GM18520 (cell line): ENCODE results near the gene CEMIP2.
"Not testable (repeated sequence)": the region's sequence is repeated elsewhere in the genome, so short reads cannot be mapped to it uniquely, and the experiment has no call there.

ENCODE experiments used
- ATAC-seq: cut with Tn5 transposase; IDR thresholded peaks from one replicate; pipeline ENCODE4 v1.9.1; 2021; ENCODE audit not compliant: unreplicated experiment

Gene CEMIP2

DNA sequence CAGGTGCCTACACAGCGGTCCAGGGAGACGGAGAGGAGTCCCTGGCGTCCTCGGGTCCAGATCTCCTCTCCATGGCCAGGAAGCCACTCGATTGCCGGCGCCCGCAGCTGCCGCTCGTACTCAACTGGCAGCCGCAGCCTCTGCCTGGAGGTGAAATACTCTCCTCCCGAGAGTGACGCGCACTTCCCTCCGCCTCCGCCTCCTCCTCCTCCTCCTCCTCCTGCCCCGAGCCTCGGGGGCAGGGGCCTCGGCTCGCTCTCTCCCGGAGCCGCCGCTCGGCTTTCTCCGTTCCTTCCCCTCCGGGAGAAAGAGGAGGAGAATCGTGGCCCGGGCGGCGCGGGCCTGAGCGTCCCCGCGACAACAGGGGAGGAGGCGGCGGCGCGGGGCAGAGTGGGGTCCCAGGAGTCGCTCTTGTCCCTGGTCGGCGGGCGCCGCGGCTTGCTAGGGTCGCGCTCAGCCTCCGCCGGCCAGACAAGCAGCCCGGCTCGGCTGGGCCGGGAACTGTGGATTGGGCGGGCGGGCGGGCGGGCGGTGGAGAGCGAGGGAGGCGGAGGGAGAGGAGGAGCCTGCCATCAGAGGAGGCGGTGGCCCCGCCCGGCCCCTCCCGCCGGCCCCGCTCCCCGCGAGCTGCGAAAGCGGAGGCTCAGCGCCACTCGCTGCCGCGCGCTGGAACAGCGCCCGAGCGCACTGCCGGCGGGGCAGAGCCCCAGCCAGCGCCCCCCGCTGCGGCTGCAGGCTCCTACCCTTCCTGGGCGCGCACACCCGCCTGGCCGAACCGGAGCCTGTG lies at the start of gene CEMIP2:
Gene CEMIP2, minus strand, starts transcription at position 126 of the 787 bp plus-strand sequence. CDS start 18,140 bp downstream, outside the sequence.
- peak; percentile 50 for ATAC-seq

GRCh38 chr9:71816916-71817451 lies 48.7 kb upstream of the CEMIP2 start:
- ATAC-seq: no peak

GRCh38 chr9:71814815-71815214 lies 46.5 kb upstream of the CEMIP2 start:
- ATAC-seq: no peak

DNA sequence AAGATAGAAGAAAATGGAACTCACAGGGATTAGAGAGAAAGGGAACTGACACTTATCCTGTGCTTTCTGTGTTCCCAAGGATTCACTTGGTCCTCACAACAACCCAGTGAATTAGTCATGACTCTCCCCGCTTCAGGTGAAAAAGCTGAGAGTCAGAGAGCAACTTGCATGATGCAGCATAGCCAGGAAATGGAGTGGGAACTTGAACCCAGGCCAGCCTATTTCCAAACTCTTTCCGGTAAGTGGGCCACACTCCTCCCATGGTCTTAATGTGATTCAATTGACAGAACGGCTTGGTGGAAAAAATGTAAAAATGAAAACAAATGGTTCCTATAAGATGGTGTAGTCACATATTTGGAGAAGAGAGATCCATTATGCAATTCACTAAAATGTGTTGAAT lies 45.9 kb upstream of the CEMIP2 start:
- no peak for ATAC-seq

DNA sequence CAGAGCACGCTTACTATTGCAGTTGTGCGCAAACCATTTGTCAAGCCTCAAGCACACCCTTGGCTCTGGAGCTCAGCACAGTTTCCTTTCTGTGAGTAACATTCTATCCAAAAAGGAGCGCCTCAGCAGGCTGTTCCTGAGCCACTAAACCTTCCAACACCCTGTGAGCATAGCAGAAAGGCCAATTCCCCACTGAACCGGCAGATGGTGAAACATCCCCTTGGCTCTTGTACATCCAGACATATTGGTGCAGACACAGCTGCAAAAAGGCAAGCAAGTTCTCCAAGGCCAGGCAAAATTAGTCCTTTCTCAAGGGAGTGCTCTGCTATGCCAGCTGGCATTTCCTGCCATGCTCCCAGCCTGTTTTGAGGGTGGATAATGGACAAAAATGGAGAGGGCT lies 44.1 kb upstream of the CEMIP2 start:
- no peak for ATAC-seq

- ATAC-seq: no peak
Measured at GRCh38 chr9:71808068-71808467, 39.8 kb upstream of the CEMIP2 start.

DNA sequence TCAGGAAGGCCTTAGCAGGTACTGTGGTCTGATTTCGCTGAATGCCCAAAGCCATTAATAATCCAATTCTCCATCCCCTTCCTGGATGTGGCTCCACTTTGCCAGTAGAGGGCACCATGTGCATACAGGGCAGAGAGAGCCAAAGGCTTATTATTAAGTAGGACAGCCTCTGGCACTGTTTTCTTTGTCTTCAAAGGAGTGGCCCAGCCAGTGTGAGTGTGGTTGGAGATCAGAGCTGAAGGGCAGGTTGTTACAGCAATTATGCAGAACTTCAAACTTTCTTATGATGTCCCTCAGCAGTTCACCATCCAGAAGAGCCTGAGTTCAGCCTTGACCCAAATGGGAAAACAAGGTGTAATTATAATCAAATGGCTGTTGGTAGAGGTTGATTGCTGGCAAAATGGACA lies 38.6 kb upstream of the CEMIP2 start:
- ATAC-seq: peak; percentile 89

DNA sequence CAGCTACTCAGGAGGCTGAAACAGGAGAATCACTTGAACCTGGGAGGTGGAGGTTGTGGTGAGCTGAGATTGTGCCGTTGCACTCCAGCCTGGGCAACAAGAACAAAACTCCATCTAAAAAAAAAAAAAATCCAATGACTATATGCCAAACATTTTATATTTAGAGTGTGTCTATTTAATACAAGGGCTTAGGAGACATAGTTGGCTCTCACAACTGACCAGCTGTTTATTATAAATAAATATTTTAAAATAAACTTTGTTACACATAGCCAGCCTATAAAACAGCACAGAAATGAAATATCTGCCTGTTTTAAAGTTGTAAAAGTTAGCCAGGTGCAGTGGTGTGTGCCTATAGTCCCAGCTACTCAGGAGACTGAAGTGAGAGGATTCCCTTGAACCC lies 36.8 kb upstream of the CEMIP2 start:
- ATAC-seq: not testable (repeated sequence)

GRCh38 chr9:71801826-71802225 lies 33.5 kb upstream of the CEMIP2 start:
- ATAC-seq: no peak

- no peak for ATAC-seq
Measured at GRCh38 chr9:71797266-71797665, 29.0 kb upstream of the CEMIP2 start.

DNA sequence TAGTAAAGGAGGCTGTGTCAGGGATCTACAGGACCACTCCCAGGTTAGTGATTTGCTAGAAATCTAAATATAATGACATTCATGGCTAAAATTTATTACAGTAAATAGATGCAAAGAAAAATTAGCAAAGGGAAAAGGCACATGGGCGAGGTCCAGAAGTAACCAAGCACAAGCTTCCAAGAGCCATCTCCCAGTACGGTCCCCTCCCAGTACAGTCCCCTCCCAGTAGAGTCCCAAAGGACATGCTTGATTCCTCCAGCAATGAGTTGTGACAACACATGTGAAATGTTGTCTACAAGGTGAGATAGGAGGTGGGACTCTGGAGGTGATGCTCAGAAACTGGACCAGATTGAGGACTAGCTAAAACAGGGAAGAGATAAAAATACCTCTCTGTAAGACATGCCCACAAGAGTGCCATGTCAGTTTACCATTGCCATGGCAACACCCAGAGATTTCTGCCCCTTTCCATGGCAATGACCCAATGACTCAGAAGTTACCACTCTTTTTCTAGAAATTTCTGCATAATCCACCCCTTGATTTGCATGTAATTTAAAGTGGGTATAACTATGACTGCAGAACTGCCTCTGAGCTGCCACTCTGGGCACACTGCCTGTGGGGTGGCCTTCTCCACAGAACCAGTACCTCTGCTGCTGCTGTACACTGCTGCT lies 27.9 kb upstream of the CEMIP2 start:
- ATAC-seq: peak; percentile 21

GRCh38 chr9:71795097-71795813 lies 26.9 kb upstream of the CEMIP2 start:
- ATAC-seq: peak; percentile 80

- no peak for ATAC-seq
Measured at GRCh38 chr9:71793386-71794105, 25.2 kb upstream of the CEMIP2 start.

GRCh38 chr9:71791875-71792274 lies 23.6 kb upstream of the CEMIP2 start:
- ATAC-seq: no peak

DNA sequence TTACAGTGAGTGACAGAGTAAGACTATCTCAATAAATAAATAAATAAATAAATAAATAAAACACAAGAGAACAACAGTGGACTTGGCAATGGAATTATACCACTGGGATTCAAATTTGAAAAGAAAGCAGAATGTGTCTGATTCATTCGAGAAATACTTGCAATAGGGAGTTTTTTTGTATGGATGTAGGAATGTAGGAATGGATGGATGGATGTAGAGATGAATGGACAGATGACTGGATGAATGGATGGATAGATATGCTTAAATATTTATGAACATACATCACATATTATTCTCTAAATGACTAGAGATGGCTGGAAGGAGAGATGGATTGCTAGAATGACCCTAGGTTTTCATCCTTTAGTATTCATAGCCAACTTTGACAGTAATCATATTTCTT lies 22.0 kb upstream of the CEMIP2 start:
- ATAC-seq: no peak

GRCh38 chr9:71783120-71783523 lies 14.8 kb upstream of the CEMIP2 start:
- ATAC-seq: peak; percentile 95

DNA sequence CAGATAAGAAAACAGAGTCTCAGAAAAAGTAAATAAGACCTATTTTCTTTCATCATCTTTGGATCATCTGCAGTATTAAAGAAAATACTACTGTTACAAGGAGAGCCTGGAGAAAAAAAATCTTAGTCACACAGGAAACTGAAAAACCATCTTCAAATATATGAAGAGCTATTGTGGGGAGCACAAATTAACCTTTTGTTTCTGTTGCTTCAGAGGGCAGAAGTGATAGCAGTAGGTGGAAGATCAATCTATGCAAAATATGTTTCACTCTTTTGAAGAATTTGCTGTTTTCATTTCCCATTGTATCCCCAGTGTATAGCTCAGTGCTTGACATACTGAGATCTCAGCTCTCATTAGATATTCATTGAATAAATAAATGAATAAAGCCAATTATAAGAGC lies 13.1 kb upstream of the CEMIP2 start:
- ATAC-seq: peak; percentile 37

- no peak for ATAC-seq
Measured at GRCh38 chr9:71780953-71781352, 12.6 kb upstream of the CEMIP2 start.

DNA sequence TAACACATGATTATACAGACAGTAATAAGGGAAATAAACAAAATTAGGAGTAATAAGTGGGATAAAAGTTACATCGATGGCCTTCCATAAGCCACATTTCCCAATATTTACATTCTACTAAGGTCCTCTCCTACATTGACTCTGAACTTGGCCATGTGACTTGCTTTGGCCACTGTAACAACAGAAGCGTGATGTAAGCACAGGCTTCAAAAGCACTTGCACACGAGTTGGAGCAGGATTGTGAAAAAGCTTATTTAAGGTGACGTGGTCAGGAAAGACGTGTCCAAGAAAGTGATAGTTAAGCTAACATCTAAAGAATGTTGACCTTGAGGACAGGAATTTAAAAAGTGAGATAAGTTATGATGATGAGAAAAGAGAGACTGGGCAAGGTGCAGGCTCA lies 9.8 kb upstream of the CEMIP2 start:
- ATAC-seq: no peak

DNA sequence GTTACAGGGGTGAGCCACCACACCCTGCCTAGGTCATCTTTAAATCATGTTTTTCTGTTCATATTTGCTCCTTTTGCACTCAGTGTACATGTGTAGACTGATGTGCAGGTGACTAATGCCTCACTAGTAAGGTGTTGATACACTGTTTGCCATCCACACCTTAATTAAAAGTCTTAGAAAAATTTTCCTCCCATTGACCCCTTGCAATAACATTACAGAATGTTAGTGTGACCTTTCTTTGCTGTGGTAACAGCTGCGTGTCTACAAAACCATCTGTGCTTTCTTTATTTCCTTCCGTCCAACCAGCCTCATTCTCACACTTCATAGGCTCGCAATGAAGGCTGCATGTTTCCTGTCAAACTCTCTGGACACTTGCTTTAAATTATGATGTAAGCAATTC lies 6.6 kb upstream of the CEMIP2 start:
- ATAC-seq: no peak

DNA sequence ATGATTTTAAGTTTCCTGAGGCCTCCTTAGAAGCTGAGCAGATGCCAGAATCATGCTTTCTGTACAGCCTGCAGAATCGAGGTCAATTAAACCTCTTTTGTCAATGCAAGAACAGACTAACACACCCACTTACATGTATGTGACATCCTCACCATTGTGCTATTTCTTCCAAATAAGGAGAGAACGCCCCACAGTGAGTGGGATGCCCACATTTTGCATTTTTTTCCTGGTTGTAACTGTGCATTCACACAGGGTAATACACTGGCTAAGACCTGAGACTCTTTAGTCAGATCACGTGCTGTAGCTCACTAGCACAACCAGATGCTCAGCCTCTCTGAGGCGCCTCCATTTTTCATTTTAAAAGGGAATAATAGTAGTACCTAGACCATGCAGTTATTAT lies 4.4 kb upstream of the CEMIP2 start:
- ATAC-seq: no peak
